IMR-90 (cell line): ENCODE measurements around the gene ACCSL.

Experiments
- CEBPB ChIP-seq: IDR thresholded peaks from 2 replicates; pipeline ENCODE4 v1.6.1; 2012; ENCODE audit warnings: low read depth, low read length, improper control_type of control experiment
- FOS ChIP-seq: fragments of 150-350 bp; IDR thresholded peaks from 2 replicates; pipeline ENCODE4 v1.6.1; 2016; ENCODE audit warnings: low read depth, low read length
- TF ChIP-seq, protein P1 (sequence below): conservative IDR thresholded peaks from 2 replicates; pipeline ENCODE4 v1.5.1; 2012; ENCODE audit warnings: mild to moderate bottlenecking, low read depth, low read length, improper control_type of control experiment

GRCh38 chr11:44068180-44068579 lies 20.4 kb downstream of the ACCSL start:
- TF ChIP-seq, protein P1, sequence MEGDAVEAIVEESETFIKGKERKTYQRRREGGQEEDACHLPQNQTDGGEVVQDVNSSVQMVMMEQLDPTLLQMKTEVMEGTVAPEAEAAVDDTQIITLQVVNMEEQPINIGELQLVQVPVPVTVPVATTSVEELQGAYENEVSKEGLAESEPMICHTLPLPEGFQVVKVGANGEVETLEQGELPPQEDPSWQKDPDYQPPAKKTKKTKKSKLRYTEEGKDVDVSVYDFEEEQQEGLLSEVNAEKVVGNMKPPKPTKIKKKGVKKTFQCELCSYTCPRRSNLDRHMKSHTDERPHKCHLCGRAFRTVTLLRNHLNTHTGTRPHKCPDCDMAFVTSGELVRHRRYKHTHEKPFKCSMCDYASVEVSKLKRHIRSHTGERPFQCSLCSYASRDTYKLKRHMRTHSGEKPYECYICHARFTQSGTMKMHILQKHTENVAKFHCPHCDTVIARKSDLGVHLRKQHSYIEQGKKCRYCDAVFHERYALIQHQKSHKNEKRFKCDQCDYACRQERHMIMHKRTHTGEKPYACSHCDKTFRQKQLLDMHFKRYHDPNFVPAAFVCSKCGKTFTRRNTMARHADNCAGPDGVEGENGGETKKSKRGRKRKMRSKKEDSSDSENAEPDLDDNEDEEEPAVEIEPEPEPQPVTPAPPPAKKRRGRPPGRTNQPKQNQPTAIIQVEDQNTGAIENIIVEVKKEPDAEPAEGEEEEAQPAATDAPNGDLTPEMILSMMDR: no peak
- TF ChIP-seq CEBPB: no peak
- no peak for TF ChIP-seq FOS
